Mucosa of rectum (tissue), 2 donors: ENCODE measurements around the gene NVL.

ENCODE experiments used
- H3K27ac ChIP-seq, 2 donors: one replicate each; pipeline ENCODE4 v1.7.0; 2013; ENCODE audit warnings: inconsistent platforms in 2 of 2, low read depth in 2 of 2, low read length in 2 of 2
- H3K27me3 ChIP-seq, 2 donors: one replicate each; pipeline ENCODE4 v1.7.0; 2013; ENCODE audit warnings: low read length in 2 of 2; ENCODE audit not compliant: control insufficient read depth in 2 of 2, insufficient read depth in 2 of 2
- H3K36me3 ChIP-seq, 2 donors: one replicate each; pipeline ENCODE4 v1.7.0; 2013; ENCODE audit warnings: low read length in 2 of 2; ENCODE audit not compliant: control insufficient read depth in 2 of 2, insufficient read depth in 2 of 2
- H3K4me1 ChIP-seq, 2 donors: one replicate each; pipeline ENCODE4 v1.7.0; 2013; ENCODE audit warnings: low read length in 2 of 2, mild to moderate bottlenecking in 1 of 2; ENCODE audit not compliant: control insufficient read depth in 2 of 2, insufficient read depth in 2 of 2
- H3K4me3 ChIP-seq, 2 donors: one replicate each; pipeline ENCODE4 v1.7.0; 2013; ENCODE audit warnings: low read length in 2 of 2
- H3K9ac ChIP-seq, 2 donors: one replicate each; pipeline ENCODE4 v1.7.0; 2013; ENCODE audit warnings: low read length in 2 of 2, low read depth in 1 of 2, mild to moderate bottlenecking in 1 of 2
- H3K9me3 ChIP-seq, 2 donors: one replicate each; pipeline ENCODE4 v1.7.0; 2013; ENCODE audit warnings: low read length in 2 of 2; ENCODE audit not compliant: control insufficient read depth in 2 of 2
- donor health status: healthy.
- donor health status: Normal muscosa, but diverticular disease.

The NVL gene

GRCh38 chr1:224289396-224289795 is 40.6 kb downstream of the NVL start:
- Histone ChIP-seq H3K27ac (no peak overlapping the region), H3K27me3 (no peaks in the 10 kb centered on the region), H3K9me3 (no peaks in the 10 kb centered on the region), H3K4me3 (no peak overlapping the region), H3K36me3 (peaks cover 44 to 46% of the 10 kb centered on the region in 2 donors), H3K4me1 (no peaks in the 10 kb centered on the region), H3K9ac (no peak overlapping the region)

GRCh38 chr1:224287714-224288113 is 42.3 kb downstream of the NVL start:
- Histone ChIP-seq H3K27me3 (no peaks in the 10 kb centered on the region), H3K9ac (no peak overlapping the region), H3K36me3 (peaks cover 39 to 40% of the 10 kb centered on the region in 2 donors), H3K4me3 (no peak overlapping the region), H3K27ac (no peak overlapping the region), H3K4me1 (no peaks in the 10 kb centered on the region), H3K9me3 (no peaks in the 10 kb centered on the region)

DNA sequence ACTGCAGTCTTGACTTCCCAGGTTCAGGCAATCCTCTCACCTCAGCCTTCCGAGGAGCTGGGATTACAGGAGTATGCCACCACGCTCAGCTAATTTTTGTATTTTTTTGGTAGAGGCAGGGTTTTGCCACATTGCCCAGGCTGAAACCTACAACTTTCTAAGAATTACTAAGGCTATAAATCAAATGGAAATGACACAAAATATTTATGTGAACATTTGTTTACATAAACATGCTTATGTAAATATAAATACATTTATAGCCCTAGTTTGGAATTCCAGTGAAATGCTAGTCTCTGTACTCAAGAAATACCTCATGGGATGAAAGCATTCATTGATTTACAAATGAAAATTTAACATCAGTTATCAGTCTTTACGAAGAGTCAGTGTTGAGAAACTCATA is 47.8 kb downstream of the NVL start:
- Histone ChIP-seq H3K9ac (no peak overlapping the region), H3K27me3 (no peaks in the 10 kb centered on the region), H3K27ac (no peak overlapping the region), H3K36me3 (peaks cover 27 to 29% of the 10 kb centered on the region in 2 donors), H3K4me3 (no peak overlapping the region), H3K9me3 (no peaks in the 10 kb centered on the region), H3K4me1 (peaks cover 3 to 15% of the 10 kb centered on the region in 2 donors)

DNA sequence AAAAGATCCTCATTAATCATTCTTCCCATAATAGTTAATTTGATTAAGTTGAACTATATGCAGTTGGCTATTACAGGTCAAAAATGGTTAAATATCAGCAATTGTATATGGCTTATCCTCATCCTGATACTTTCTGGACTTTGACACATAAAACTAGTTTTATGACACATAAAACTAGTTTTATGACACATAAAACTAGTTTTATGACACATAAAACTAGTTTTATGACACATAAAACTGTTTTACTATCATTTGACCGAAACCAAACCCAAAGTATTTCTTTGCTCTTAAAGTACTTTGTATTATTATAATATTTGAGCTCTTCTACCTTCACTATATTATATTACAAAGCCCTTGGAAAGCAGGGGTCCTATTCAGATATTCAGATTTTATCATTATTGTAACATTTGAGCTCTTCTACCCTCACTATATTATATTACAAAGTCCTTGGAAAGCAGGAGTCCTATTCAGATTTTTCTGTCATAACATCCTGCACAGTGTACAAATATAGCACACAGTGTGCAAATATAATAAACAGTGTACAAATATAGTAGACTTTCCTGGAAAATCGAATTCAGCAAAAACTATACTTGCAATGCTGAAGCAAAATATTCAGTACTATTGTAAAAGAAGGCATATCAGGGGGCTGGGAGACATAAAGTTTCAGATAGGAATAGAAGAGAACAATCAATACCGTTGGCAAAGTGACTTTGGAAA is 53.0 kb downstream of the NVL start:
- peaks cover 6 to 10% of the 10 kb centered on the region in 2 donors for H3K36me3 ChIP-seq
- H3K27me3 ChIP-seq, result no peaks in the 10 kb centered on the region

GRCh38 chr1:224274970-224275626 is 54.9 kb downstream of the NVL start:
- Histone ChIP-seq H3K9ac (peak overlapping the region in 1 of 2 donors; percentile 45), H3K36me3 (peaks cover 2 to 3% of the 10 kb centered on the region in 2 donors), H3K4me3 (peak overlapping the region; percentile 49 to 66)

More for the DNA sequence above, 53.0 kb downstream of the NVL start:
- Histone ChIP-seq H3K9ac (peak overlapping the region in 1 of 2 donors; percentile 27), H3K27ac (peak overlapping the region; percentile 67 to 80), H3K4me3 (peak overlapping the region in 1 of 2 donors; percentile 13), H3K9me3 (no peaks in the 10 kb centered on the region), H3K4me1 (peaks cover 14 to 40% of the 10 kb centered on the region in 2 donors)

GRCh38 chr1:224273641-224274040 is 56.3 kb downstream of the NVL start:
- Histone ChIP-seq H3K27me3 (no peaks in the 10 kb centered on the region), H3K4me3 (peak overlapping the region in 1 of 2 donors; percentile 17), H3K4me1 (peaks cover 14 to 39% of the 10 kb centered on the region in 2 donors), H3K9me3 (no peaks in the 10 kb centered on the region), H3K9ac (no peak overlapping the region), H3K27ac (peak overlapping the region; percentile 17 to 67), H3K36me3 (peaks cover 4 to 6% of the 10 kb centered on the region in 2 donors)

More at GRCh38 chr1:224274970-224275626, 54.9 kb downstream of the NVL start:
- Histone ChIP-seq H3K27me3 (no peaks in the 10 kb centered on the region), H3K27ac (peak overlapping the region; percentile 67 to 71), H3K4me1 (peaks cover 14 to 40% of the 10 kb centered on the region in 2 donors), H3K9me3 (no peaks in the 10 kb centered on the region)

- peaks cover 7 to 18% of the 10 kb centered on the region in 2 donors for H3K36me3 ChIP-seq
- no peak overlapping the region for H3K9ac ChIP-seq
- no peak overlapping the region for H3K4me3 ChIP-seq
- no peak overlapping the region for H3K27ac ChIP-seq
- H3K9me3 ChIP-seq, result no peaks in the 10 kb centered on the region
- peaks cover 7 to 21% of the 10 kb centered on the region in 2 donors for H3K4me1 ChIP-seq
- H3K27me3 ChIP-seq, result no peaks in the 10 kb centered on the region
Measured at GRCh38 chr1:224271106-224271505, 58.9 kb downstream of the NVL start.

DNA sequence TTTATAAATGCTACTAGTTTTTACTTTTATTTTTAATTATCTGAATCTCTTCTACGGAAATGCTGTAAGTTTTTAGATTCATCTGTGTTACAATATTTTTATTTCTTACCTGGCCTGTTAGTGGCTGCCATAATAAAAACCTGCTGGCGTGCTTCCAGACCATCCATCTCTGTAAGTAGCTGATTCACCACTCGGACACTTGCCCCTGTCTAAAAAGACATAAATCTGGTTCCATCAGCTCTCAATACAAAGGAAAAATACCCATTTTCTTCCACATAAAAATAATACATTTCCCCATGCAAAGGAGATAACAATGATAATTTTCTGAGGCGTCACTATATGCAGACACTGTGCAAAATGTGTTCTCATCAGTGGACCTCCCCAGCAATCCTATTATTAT is 62.0 kb downstream of the NVL start:
- H3K9me3 ChIP-seq, result no peaks in the 10 kb centered on the region
- no peaks in the 10 kb centered on the region for H3K27me3 ChIP-seq
- H3K4me1 ChIP-seq, result no peaks in the 10 kb centered on the region
- no peak overlapping the region for H3K4me3 ChIP-seq
- peaks cover 12 to 26% of the 10 kb centered on the region in 2 donors for H3K36me3 ChIP-seq
- no peak overlapping the region for H3K27ac ChIP-seq
- no peak overlapping the region for H3K9ac ChIP-seq

DNA sequence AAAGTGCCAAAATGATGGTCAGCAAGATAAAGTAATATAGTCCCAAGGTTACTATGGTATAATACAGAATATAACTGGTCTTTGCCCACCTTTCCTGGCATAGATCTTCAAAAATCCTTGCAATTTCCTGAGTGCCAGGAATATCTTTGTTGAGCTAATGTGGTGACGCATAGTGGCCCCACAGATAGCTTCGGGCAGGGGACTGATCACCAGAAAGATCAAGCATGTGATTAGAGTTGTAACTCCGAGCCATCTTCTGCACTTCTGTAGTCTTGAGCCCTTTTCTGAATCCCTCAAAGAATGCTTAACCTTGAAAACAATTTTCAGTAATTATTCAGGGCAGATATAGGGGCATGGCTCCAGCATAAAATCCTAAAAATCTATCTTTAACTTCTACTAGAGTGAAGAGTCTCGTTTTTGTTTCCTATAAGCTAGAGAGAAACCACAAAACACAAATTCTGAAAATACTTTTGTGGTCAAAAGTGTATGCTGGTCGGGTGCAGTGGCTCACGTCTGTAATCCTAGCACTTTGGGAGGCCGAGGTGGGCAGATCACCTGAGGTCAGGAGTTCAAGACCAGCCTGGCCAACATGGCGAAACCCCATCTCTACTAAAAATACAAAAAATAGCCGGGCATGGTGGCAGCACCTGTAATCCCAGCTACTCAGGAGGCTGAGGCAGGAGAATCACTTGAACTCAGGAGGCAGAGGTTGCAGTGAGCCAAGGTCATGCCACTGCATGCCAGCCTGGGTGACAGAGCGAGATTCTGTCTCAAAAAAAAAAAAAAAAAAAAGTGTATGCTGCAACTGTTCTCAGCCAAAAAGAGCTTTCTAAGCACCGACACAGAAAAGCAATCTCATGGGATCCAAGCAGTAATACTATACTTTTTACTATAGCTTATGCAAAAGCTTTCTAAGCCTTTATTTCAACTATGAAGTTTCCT is 62.8 kb downstream of the NVL start:
- no peak overlapping the region for H3K27ac ChIP-seq
- no peaks in the 10 kb centered on the region for H3K27me3 ChIP-seq
- H3K36me3 ChIP-seq, result peaks cover 12 to 26% of the 10 kb centered on the region in 2 donors
- H3K4me1 ChIP-seq, result no peaks in the 10 kb centered on the region
- H3K4me3 ChIP-seq, result no peak overlapping the region
- no peaks in the 10 kb centered on the region for H3K9me3 ChIP-seq
- H3K9ac ChIP-seq, result no peak overlapping the region
